ENCODE data around the gene MTMR3. TPM values are rescaled to one million over a fixed set of nuclear protein-coding genes. Genes with fewer than 3 reads are reported as not detected.

MTMR3 gene
- total and polyA plus RNA-seq, 4 donors = 6.0 to 38.8 (median 17.1) TPM

GRCh38 chr22:30007361-30007760 lies 124.4 kb downstream of the MTMR3 start:
- Histone ChIP-seq H3K27me3 (ENCODE audit: control insufficient read depth in 4 of 4, insufficient read depth in 4 of 4, low read length in 3 of 4) (no peaks in the 10 kb centered on the region), H3K4me1 (ENCODE audit: control insufficient read depth in 4 of 4, insufficient read depth in 4 of 4, low read length in 3 of 4) (peaks cover 0 to 6% (median 4%) of the 10 kb centered on the region in 4 donors), H3K9me3 (ENCODE audit: control insufficient read depth in 4 of 4, low read length in 3 of 4) (no peaks in the 10 kb centered on the region), H3K9ac (ENCODE audit: low read depth in 1 of 2, low read length in 2 of 2) (no peak overlapping the region), H3K36me3 (ENCODE audit: control insufficient read depth in 4 of 4, insufficient read depth in 3 of 4, low read depth in 1 of 4, low read length in 3 of 4) (peaks cover 3 to 52% (median 31%) of the 10 kb centered on the region in 4 donors), H3K27ac (ENCODE audit: low read depth in 1 of 2, low read length in 2 of 2) (no peak overlapping the region), H3K4me3 (ENCODE audit: low read depth in 1 of 3, low read length in 3 of 3) (no peak overlapping the region)
- no peak for TF ChIP-seq GABPA (IDR thresholded peaks at IDR 0.05 in 1 of 2, conservative IDR thresholded peaks at IDR 0.05 in 1 of 2)
- TF ChIP-seq HNF4G (IDR thresholded peaks at IDR 0.05) = no peak
- TF ChIP-seq EGR1 (IDR thresholded peaks at IDR 0.05; ENCODE audit: low read depth in 2 of 2) = no peak
- no peak for TF ChIP-seq ATF3 (IDR thresholded peaks at IDR 0.05)
- no peak for TF ChIP-seq FOXA2 (IDR thresholded peaks at IDR 0.05)
- TF ChIP-seq YY1 (IDR thresholded peaks at IDR 0.05) = no peak
- no peak for TF ChIP-seq RXRA (IDR thresholded peaks at IDR 0.05)
- no peak for TF ChIP-seq HNF4A (conservative IDR thresholded peaks at IDR 0.05)
- TF ChIP-seq MAX (IDR thresholded peaks at IDR 0.05) = no peak
- TF ChIP-seq SP1 (IDR thresholded peaks at IDR 0.05) = no peak
- TF ChIP-seq REST (IDR thresholded peaks at IDR 0.05) = no peak
- TF ChIP-seq CTCF (IDR thresholded peaks at IDR 0.05; ENCODE audit: low read depth, low read length, missing input control) = no peak
- TF ChIP-seq NR2F2 (IDR thresholded peaks at IDR 0.05) = no peak
- TF ChIP-seq TAF1 (conservative IDR thresholded peaks at IDR 0.05) = no peak
- no peak for TF ChIP-seq ZBTB33 (IDR thresholded peaks at IDR 0.05)
- TF ChIP-seq JUND (IDR thresholded peaks at IDR 0.05) = no peak
- TF ChIP-seq RAD21 (IDR thresholded peaks at IDR 0.05) = no peak
- no peak for TF ChIP-seq FOXA1 (IDR thresholded peaks at IDR 0.05)
- no peak for DNase-seq (ENCODE audit: low spot score)
